Tibial nerve (tissue), 4 donors: Measurements from ENCODE around the gene KLF13. TPM values are rescaled to one million over a fixed set of nuclear protein-coding genes. Genes with fewer than 3 reads are reported as not detected.

ENCODE experiments used
- DNase-seq, 2 donors: peaks; one replicate each; pipeline ENCODE4 v3.0.0-alpha.2; 2019; ENCODE audit warnings: low spot score in 2 of 2
- H3K27ac ChIP-seq, 4 donors: fragments of 200-600 bp; sonication (generic) in 3 of 4; one replicate each; pipeline ENCODE4 v1.5.1; 2017 to 2019; ENCODE audit warnings: mild to moderate bottlenecking in 1 of 4
- H3K27me3 ChIP-seq, 2 donors: fragments of 200-600 bp; sonication (generic) in 1 of 2; one replicate each; pipeline versions ENCODE4 v1.5.1 to v1.6.0; 2017 to 2019
- H3K36me3 ChIP-seq, 3 donors: fragments of 200-600 bp; sonication (generic); one replicate each; pipeline ENCODE4 v1.5.1; 2018 to 2019
- H3K4me1 ChIP-seq, 4 donors: fragments of 200-600 bp; sonication (generic) in 3 of 4; one replicate each; pipeline ENCODE4 v1.5.1; 2017 to 2019
- H3K4me3 ChIP-seq, 4 donors: fragments of 200-600 bp; sonication (generic) in 3 of 4; one replicate each; pipeline ENCODE4 v1.5.1; 2017 to 2019; ENCODE audit warnings: mild to moderate bottlenecking in 1 of 4, moderate library complexity in 1 of 4
- H3K9me3 ChIP-seq, 4 donors: fragments of 200-600 bp; sonication (generic) in 3 of 4; one replicate each; pipeline ENCODE4 v1.5.1; 2017 to 2019
- CTCF ChIP-seq, 5 experiments: fragments of 200-600 bp in 3 of 5; fragments of 450-650 bp in 2 of 5; sonication (generic) in 3 of 5; IDR thresholded peaks; one replicate each; pipeline ENCODE4 v1.5.1; 2016 to 2019; ENCODE audit warnings: antibody characterized with exemption in 5 of 5, mild to moderate bottlenecking in 3 of 5, moderate library complexity in 2 of 5
- EP300 ChIP-seq, 2 donors: sonication (generic); formaldehyde crosslinking; IDR thresholded peaks; one replicate each; pipeline ENCODE4 v1.6.1; 2017; ENCODE audit warnings: antibody characterized with exemption in 2 of 2, mild to moderate bottlenecking in 1 of 2
- POLR2A ChIP-seq, 2 donors: fragments of 450-650 bp; IDR thresholded peaks; one replicate each; pipeline ENCODE4 v1.6.1; 2017; ENCODE audit warnings: antibody characterized with exemption in 2 of 2, mild to moderate bottlenecking in 2 of 2, moderate library complexity in 2 of 2
- WGBS, 2 donors: methylation state at CpG; one replicate each; pipeline ENCODE4 v1.1.5; 2018; 5-methylcytosine and 5-hydroxymethylcytosine counted together
- total RNA-seq, 4 donors: library from RNA; depleted of rRNA; stranded (reverse); fragments of >200 nt; gene quantifications; one replicate each; pipeline ENCODE4 v1.1.0, GENCODE V29; 2016

The KLF13 gene
- total RNA-seq, 4 donors from 2014 or later = 61.2 to 77.9 (median 75.1) TPM

DNA sequence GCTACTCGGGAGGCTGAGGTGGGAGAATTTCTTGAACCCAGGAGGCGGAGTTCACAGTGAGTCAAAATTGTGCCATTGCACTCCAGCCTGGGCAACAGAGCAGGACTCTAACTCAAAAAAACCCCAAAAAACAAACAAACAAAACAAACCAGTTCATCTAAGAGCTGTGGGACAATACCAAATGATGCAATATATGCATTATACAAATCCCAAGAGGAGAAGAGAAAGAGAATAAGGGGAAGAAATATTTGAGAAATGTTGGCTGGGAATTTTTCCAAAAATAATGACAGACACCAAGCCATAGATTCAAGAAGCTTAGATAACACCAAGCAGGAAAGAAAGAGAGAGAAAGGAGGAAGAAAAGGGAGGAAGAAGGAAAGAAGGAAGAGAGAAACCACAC lies 82.5 kb downstream of the KLF13 start:
- H3K9me3 ChIP-seq = peaks cover 0 to 23% (median 6%) of the 10 kb centered on the region in 4 donors
- no peak overlapping the region for H3K27ac ChIP-seq
- no peaks in the 10 kb centered on the region for H3K36me3 ChIP-seq
- no peaks in the 10 kb centered on the region for H3K27me3 ChIP-seq
- no peaks in the 10 kb centered on the region for H3K4me1 ChIP-seq
- DNase-seq = no peak
- TF ChIP-seq POLR2A (IDR thresholded peaks at IDR 0.05) = no peak
- TF ChIP-seq CTCF (IDR thresholded peaks at IDR 0.05) = no peak
- WGBS, 2 donors = 84 to 95% methylated on average over 2 of the region's 2 CpGs
- H3K4me3 ChIP-seq = no peak overlapping the region

DNA sequence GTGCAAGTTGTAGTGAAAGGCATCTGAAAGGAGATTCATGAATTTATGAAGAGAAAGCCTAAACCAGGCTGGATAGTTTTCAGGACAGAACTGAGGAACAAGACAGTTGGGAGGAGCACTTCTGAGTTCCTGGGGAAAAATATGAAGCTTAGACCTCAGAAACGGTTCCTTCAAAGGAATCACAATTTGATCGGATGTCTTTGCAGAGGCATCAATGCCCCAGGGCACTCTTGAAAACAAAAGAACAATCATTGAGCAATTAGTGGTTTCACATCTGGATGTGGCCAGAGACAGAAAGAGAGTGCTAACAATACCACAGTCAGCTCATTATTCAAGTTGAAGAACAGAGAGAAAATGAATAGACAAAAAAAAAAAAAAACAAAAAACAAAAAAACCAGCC lies 86.2 kb downstream of the KLF13 start:
- Histone ChIP-seq H3K27ac (no peak overlapping the region), H3K4me3 (no peak overlapping the region), H3K27me3 (no peaks in the 10 kb centered on the region), H3K36me3 (no peaks in the 10 kb centered on the region), H3K4me1 (no peaks in the 10 kb centered on the region), H3K9me3 (peaks cover 0 to 23% (median 6%) of the 10 kb centered on the region in 4 donors)
- no peak for TF ChIP-seq CTCF (IDR thresholded peaks at IDR 0.05)
- no peak for TF ChIP-seq POLR2A (IDR thresholded peaks at IDR 0.05)
- no peak for DNase-seq
- WGBS, 2 donors = 36 to 37% methylated on average over 2 of the region's 2 CpGs

DNA sequence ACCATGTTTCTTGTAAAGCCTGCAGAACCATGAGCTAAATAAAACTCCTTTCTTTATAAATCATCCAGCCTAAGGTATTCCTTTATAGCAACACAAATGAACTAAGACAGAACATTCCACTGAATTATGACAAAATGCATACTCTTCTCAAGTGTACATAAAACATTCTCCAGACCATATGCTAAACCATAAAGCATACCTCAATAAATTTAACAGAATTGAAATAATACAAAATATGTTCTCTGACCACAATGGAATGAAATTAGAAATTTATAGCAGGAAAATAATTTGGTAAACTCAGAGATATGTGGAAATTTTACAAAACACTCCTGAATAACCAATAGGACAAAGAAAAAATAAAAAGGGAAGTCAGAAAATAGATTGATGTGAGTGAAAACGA lies 88.6 kb downstream of the KLF13 start:
- H3K27me3 ChIP-seq = no peaks in the 10 kb centered on the region
- H3K27ac ChIP-seq = no peak overlapping the region
- 72 to 88% methylated on average over 1 of the region's 1 CpG for WGBS, 2 donors
- no peak for DNase-seq
- H3K4me3 ChIP-seq = no peak overlapping the region
- H3K36me3 ChIP-seq = no peaks in the 10 kb centered on the region
- H3K9me3 ChIP-seq = peaks cover 0 to 15% (median 4%) of the 10 kb centered on the region in 4 donors
- no peaks in the 10 kb centered on the region for H3K4me1 ChIP-seq
- TF ChIP-seq POLR2A (IDR thresholded peaks at IDR 0.05) (no peak), CTCF (IDR thresholded peaks at IDR 0.05) (no peak), EP300 (IDR thresholded peaks at IDR 0.05) (no peak)

DNA sequence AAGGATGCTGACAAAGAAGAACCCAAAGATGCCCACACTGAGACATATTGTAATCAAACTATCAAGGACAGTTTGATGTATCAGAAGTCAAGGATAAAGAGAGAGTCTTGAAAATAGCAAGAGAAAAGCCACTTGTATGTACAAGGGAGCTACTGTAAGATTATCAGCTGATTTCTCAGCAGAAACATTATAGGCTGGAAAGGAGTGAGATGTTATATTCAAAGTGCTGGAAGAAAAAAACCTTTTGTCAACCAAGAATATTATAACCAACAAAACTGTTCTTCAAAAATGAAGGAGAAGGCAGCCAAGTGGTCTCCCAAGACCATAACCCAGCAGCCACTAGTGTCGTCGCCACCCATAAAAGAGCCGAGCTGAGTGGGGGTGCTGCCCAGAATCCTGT lies 93.2 kb downstream of the KLF13 start:
- TF ChIP-seq POLR2A (IDR thresholded peaks at IDR 0.05) (no peak), CTCF (IDR thresholded peaks at IDR 0.05) (no peak), EP300 (IDR thresholded peaks at IDR 0.05) (no peak)
- WGBS, 2 donors = 93 to 97% methylated on average over 3 of the region's 3 CpGs
- no peaks in the 10 kb centered on the region for H3K4me1 ChIP-seq
- DNase-seq = no peak
- H3K36me3 ChIP-seq = no peaks in the 10 kb centered on the region
- H3K27ac ChIP-seq = no peak overlapping the region
- H3K9me3 ChIP-seq = peaks cover 0 to 28% (median 6%) of the 10 kb centered on the region in 4 donors
- no peak overlapping the region for H3K4me3 ChIP-seq
- no peaks in the 10 kb centered on the region for H3K27me3 ChIP-seq

- Histone ChIP-seq H3K4me1 (no peaks in the 10 kb centered on the region), H3K4me3 (no peak overlapping the region), H3K27me3 (no peaks in the 10 kb centered on the region), H3K36me3 (no peaks in the 10 kb centered on the region), H3K27ac (no peak overlapping the region), H3K9me3 (peaks cover 0 to 9% (median 2%) of the 10 kb centered on the region in 4 donors)
- no peak for TF ChIP-seq CTCF (IDR thresholded peaks at IDR 0.05)
- TF ChIP-seq EP300 (IDR thresholded peaks at IDR 0.05) = no peak
- no peak for TF ChIP-seq POLR2A (IDR thresholded peaks at IDR 0.05)
- 89 to 100% methylated on average over 1 of the region's 1 CpG for WGBS, 2 donors
- no peak for DNase-seq
Measured at GRCh38 chr15:31427411-31427810, 100.8 kb downstream of the KLF13 start.

Other genes with a start within 250 kb of the KLF13 start
- not detected for gene TRPM1, start 225.1 kb upstream of the KLF13 start, total RNA-seq